ENCODE results near the gene MRPL21. TPM values are rescaled to one million over a fixed set of nuclear protein-coding genes. Genes with fewer than 3 reads are reported as not detected.

Gene MRPL21
- total and polyA plus RNA-seq, 2 of the 8 experiments (the other 6 are each of a cell fraction or from before 2014, with no cell fraction given) = 102 to 107 TPM

GRCh38 chr11:68932358-68932757, 28.7 kb upstream of the MRPL21 start (continued):
- TF ChIP-seq CHD7 (IDR thresholded peaks at IDR 0.05; ENCODE audit: insufficient replicate concordance, low read length) = no peak
- TF ChIP-seq CREB1 (IDR thresholded peaks at IDR 0.05) = no peak
- no peak for TF ChIP-seq POU5F1 (IDR thresholded peaks at IDR 0.05; ENCODE audit: low read depth, low read length)
- TF ChIP-seq SP1 (IDR thresholded peaks at IDR 0.05; ENCODE audit: low read depth, low read length) = no peak
- TF ChIP-seq MAFK (IDR thresholded peaks at IDR 0.05; ENCODE audit: low read depth, low read length) = no peak
- no peak for TF ChIP-seq RBBP5 (IDR thresholded peaks at IDR 0.05; ENCODE audit: borderline replicate concordance, low read depth, low read length)
- no peak for TF ChIP-seq CTCF (IDR thresholded peaks at IDR 0.05; ENCODE audit: control extremely low read depth in 1 of 3, insufficient read depth in 1 of 3, low read depth in 1 of 3, low read length in 3 of 3)
- TF ChIP-seq SAP30 (IDR thresholded peaks at IDR 0.05; ENCODE audit: insufficient read depth, insufficient replicate concordance, low read length) = no peak
- no peak for TF ChIP-seq ZNF274 (IDR thresholded peaks at IDR 0.05; ENCODE audit: borderline replicate concordance, extremely low read depth, low read length)
